Measurements from ENCODE around the gene RIF1. TPM values are rescaled to one million over a fixed set of nuclear protein-coding genes. Genes with fewer than 3 reads are reported as not detected.

Gene RIF1
- total RNA-seq, 1 donor from 2014 or later = 25.3 TPM

DNA sequence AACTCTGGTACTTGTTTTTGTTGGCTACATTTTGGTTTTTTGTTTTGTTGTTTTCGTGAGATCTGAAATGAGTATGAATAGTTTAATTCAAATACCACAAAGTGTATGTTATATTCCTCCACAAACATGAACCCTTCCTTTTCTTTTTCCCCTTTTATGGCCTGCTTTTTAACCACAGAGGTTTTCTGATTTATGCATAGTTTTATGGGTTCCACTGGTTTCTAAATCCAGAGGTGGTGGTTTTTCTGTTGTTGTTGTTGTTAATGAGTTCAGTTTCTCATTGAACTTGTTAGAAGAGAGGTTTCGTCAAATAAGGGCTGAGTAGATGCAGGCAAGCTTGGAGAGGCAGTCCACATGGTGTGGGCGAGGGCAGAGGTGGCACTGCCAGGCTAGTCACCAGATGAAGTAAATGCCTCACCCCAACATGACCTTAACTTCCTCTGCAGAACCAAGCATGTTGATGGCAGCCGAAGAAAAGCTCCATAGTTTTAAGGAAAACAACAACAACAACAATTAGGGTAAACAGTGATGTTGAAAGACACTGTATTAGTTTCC is 72.5 kb downstream of the RIF1 start:
- TF ChIP-seq, protein P1, sequence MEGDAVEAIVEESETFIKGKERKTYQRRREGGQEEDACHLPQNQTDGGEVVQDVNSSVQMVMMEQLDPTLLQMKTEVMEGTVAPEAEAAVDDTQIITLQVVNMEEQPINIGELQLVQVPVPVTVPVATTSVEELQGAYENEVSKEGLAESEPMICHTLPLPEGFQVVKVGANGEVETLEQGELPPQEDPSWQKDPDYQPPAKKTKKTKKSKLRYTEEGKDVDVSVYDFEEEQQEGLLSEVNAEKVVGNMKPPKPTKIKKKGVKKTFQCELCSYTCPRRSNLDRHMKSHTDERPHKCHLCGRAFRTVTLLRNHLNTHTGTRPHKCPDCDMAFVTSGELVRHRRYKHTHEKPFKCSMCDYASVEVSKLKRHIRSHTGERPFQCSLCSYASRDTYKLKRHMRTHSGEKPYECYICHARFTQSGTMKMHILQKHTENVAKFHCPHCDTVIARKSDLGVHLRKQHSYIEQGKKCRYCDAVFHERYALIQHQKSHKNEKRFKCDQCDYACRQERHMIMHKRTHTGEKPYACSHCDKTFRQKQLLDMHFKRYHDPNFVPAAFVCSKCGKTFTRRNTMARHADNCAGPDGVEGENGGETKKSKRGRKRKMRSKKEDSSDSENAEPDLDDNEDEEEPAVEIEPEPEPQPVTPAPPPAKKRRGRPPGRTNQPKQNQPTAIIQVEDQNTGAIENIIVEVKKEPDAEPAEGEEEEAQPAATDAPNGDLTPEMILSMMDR (IDR thresholded peaks at IDR 0.05; ENCODE audit: insufficient read depth, low read length, severe bottlenecking) = no peak
- no peak for DNase-seq (ENCODE audit: low read depth)
- Histone ChIP-seq H3K4me3 (ENCODE audit: low read depth, low read length) (no peak overlapping the region), H3K27me3 (ENCODE audit: control insufficient read depth, insufficient read depth, low read length) (no peaks in the 10 kb centered on the region), H3K36me3 (ENCODE audit: control insufficient read depth, insufficient read depth, low read length) (no peaks in the 10 kb centered on the region)
- FAIRE-seq = no peak

DNA sequence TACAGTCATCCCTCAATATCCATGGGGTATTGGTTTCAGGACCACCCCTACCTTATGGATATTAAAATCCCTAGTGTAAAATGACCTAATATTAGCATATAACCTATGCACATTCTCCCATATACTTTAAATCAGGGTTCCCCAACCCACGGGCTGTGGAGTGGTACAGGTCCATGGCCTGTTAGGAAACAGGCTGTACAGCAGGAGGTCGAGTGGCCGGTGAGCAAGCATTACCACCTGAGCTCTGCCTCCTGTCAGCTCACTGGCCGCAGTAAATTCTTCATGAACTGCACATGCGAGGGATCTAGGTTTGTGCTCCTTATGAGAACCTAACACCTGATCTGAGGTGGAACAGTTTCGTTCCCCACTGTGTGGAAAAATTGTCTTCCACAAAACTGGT is 73.8 kb downstream of the RIF1 start:
- no peaks in the 10 kb centered on the region for H3K36me3 ChIP-seq (ENCODE audit: control insufficient read depth, insufficient read depth, low read length)
- no peak for DNase-seq (ENCODE audit: low read depth)
- FAIRE-seq = no peak

DNA sequence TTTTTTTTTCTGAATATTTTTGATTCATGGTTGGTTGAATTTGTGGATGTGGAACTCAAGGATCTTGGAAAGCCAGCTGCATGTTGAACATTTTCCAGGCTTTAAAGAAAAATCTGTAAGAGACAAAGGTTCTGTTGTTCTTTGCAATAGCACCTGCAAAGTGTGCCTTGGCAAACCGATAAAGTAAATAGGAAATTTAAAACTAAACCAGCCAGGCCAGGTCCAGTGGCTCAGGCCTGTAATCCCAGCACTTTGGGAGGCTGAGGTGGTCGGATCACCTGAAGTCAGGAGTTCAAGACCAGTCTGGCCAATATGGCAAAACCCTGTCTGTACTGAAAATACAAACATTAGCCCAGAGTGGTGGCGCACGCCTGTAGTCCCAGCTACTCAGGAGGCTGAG is 74.4 kb downstream of the RIF1 start:
- Histone ChIP-seq H3K4me3 (ENCODE audit: low read depth, low read length) (no peak overlapping the region), H3K27me3 (ENCODE audit: control insufficient read depth, insufficient read depth, low read length) (no peaks in the 10 kb centered on the region), H3K36me3 (ENCODE audit: control insufficient read depth, insufficient read depth, low read length) (no peaks in the 10 kb centered on the region)
- TF ChIP-seq, protein P1 (IDR thresholded peaks at IDR 0.05; ENCODE audit: insufficient read depth, low read length, severe bottlenecking) = no peak
- FAIRE-seq (no peak), DNase-seq (ENCODE audit: low read depth) (no peak)

More for the DNA sequence above, 73.8 kb downstream of the RIF1 start:
- no peaks in the 10 kb centered on the region for H3K27me3 ChIP-seq (ENCODE audit: control insufficient read depth, insufficient read depth, low read length)
- H3K4me3 ChIP-seq (ENCODE audit: low read depth, low read length) = no peak overlapping the region
- TF ChIP-seq, protein P1 (IDR thresholded peaks at IDR 0.05; ENCODE audit: insufficient read depth, low read length, severe bottlenecking) = no peak

DNA sequence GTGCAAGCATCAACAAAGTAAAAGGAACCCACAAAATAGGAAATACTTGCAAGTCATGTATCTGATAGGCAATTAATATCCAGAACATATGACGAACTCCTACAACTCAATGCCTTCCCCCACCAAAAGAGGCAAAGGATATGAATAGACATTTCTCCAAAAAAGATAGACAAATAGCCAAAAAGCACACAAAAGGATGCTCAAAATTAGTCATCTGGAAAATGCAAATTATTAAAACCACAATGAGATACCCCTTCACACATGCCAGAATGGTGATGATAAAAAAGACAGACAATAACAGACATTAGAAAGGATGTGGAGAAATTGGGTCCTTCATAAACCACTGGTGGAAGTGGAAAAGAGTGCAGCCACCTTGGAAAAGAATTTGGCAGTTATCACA is 76.4 kb downstream of the RIF1 start:
- Histone ChIP-seq H3K27me3 (ENCODE audit: control insufficient read depth, insufficient read depth, low read length) (no peaks in the 10 kb centered on the region), H3K4me3 (ENCODE audit: low read depth, low read length) (no peak overlapping the region), H3K36me3 (ENCODE audit: control insufficient read depth, insufficient read depth, low read length) (no peaks in the 10 kb centered on the region)
- FAIRE-seq (no peak), DNase-seq (ENCODE audit: low read depth) (no peak)
- TF ChIP-seq, protein P1 (IDR thresholded peaks at IDR 0.05; ENCODE audit: insufficient read depth, low read length, severe bottlenecking) = no peak

DNA sequence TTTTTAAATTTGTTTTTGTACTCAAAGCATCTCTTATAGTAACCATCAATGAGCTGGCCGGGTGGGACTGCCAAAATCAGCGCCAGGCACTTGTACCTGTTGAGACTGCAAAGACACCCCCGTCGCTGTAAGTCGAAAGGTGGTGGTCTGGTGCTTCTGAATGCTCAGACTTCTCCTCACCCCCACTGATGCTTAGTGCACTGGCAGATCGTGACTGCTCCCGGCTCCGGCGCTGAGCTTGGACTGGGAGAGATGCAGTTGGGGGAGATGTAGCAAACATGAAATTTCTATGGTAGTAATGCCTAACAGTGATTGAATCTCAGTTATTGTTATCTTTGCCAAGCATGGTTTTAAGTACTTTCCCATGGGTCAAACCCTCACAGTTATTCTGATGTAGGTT is 80.6 kb downstream of the RIF1 start:
- no peak for DNase-seq (ENCODE audit: low read depth)
- Histone ChIP-seq H3K36me3 (ENCODE audit: control insufficient read depth, insufficient read depth, low read length) (no peaks in the 10 kb centered on the region), H3K27me3 (ENCODE audit: control insufficient read depth, insufficient read depth, low read length) (no peaks in the 10 kb centered on the region), H3K4me3 (ENCODE audit: low read depth, low read length) (no peak overlapping the region)
- no peak for FAIRE-seq
- TF ChIP-seq, protein P1 (IDR thresholded peaks at IDR 0.05; ENCODE audit: insufficient read depth, low read length, severe bottlenecking) = no peak

DNA sequence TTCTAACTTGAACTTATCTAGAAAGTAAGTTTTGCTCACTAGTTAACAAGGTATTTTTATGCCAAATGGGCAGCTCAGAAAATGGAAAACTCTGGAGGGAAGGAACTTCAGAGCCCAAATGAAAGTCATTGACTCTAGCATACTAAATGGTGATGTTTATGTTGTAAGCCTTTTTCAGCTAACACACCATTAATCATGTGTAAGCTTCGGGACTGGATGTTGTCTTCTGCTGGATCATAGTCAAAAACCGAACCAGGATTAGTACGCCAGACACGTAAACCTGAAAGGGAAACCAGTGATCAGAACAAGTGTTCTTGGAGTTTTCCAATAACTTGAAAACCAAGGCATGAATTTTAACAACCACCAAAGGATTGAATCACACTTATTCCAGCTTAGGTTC is 81.8 kb downstream of the RIF1 start:
- TF ChIP-seq, protein P1 (IDR thresholded peaks at IDR 0.05; ENCODE audit: insufficient read depth, low read length, severe bottlenecking) = no peak
- Histone ChIP-seq H3K36me3 (ENCODE audit: control insufficient read depth, insufficient read depth, low read length) (no peaks in the 10 kb centered on the region), H3K27me3 (ENCODE audit: control insufficient read depth, insufficient read depth, low read length) (no peaks in the 10 kb centered on the region), H3K4me3 (ENCODE audit: low read depth, low read length) (no peak overlapping the region)
- no peak for FAIRE-seq
- no peak for DNase-seq (ENCODE audit: low read depth)
